Endothelial cell of umbilical vein (primary cell): Measurements from ENCODE around the gene STX1A. TPM values are rescaled to one million over a fixed set of nuclear protein-coding genes. Genes with fewer than 3 reads are reported as not detected.

Source experiments
- BruUV-seq: library from RNA; stranded (reverse); fragments of 400-500 nt; replicated peaks from 2 replicates; lab custom pipeline; 2021; lab: Mats Ljungman, UMichigan
- CTCF ChIA-PET: fragments of 300-600, 350-600 bp; sonication (Branson Sonifier 250); formaldehyde crosslinking; loops from one replicate; lab custom pipeline; 2021; ENCODE audit warnings: antibody characterized with exemption, inconsistent platforms; lab: Charles Lee
- POLR2A ChIA-PET: fragments of 300-600, 350-600 bp; sonication (Branson Sonifier 250); formaldehyde crosslinking; loops from one replicate; lab custom pipeline; 2021; ENCODE audit warnings: antibody characterized with exemption, inconsistent platforms; lab: Charles Lee
- DNase-seq: peaks from one replicate; pipeline ENCODE4 v3.0.0-alpha.2; 2011; ENCODE audit warnings: low read depth, low spot score
- FAIRE-seq: peaks from 2 replicates; lab custom pipeline; 2011; peaks lifted over from hg19 to GRCh38; lab: Jason Lieb, UNC
- H2AFZ ChIP-seq: 2 replicates; pipeline ENCODE4 v1.6.0; 2012; ENCODE audit warnings: low read depth, low read length, control low read depth, inconsistent platforms
- H3K27ac ChIP-seq: 2 replicates; pipeline ENCODE4 v1.5.1; 2011; ENCODE audit warnings: low read depth, mild to moderate bottlenecking, control low read depth, low read length, moderate library complexity; ENCODE audit not compliant: insufficient read depth
- H3K27me3 ChIP-seq, 2 experiments: 2 replicates each; pipeline versions ENCODE4 v1.6.0 to v1.6.1; 2011; ENCODE audit warnings: low read length in 2 of 2, mixed read lengths in 1 of 2; ENCODE audit not compliant: control insufficient read depth in 2 of 2, insufficient read depth in 2 of 2
- H3K36me3 ChIP-seq, 2 experiments: 2 replicates in 1 of 2; 3 replicates in 1 of 2; pipeline ENCODE4 v1.5.1; 2011; ENCODE audit warnings: low read length in 2 of 2, mild to moderate bottlenecking in 1 of 2, moderate library complexity in 1 of 2; ENCODE audit not compliant: control insufficient read depth in 2 of 2, insufficient read depth in 2 of 2; ENCODE audit errors: extremely low read depth in 1 of 2
- H3K4me1 ChIP-seq: 3 replicates; pipeline ENCODE4 v1.5.1; 2011; ENCODE audit warnings: mild to moderate bottlenecking, low read length; ENCODE audit not compliant: control insufficient read depth, insufficient read depth; ENCODE audit errors: extremely low read depth
- H3K4me2 ChIP-seq: 2 replicates; pipeline ENCODE4 v1.6.1; 2011; ENCODE audit warnings: low read length, control low read depth, mixed read lengths; ENCODE audit not compliant: insufficient read depth
- H3K4me3 ChIP-seq, 3 experiments: fragments of 200-600 bp in 1 of 3; sonication (generic), shearing (Covaris generic) in 1 of 3; replicated peaks in 1 of 3; 2 replicates each; pipeline ENCODE4 v1.5.1; 2011 to 2016; ENCODE audit warnings: control low read depth in 3 of 3, low read length in 3 of 3, mild to moderate bottlenecking in 2 of 3, inconsistent platforms in 1 of 3, low read depth in 1 of 3, moderate library complexity in 1 of 3; ENCODE audit not compliant: insufficient read depth in 1 of 3
- H3K79me2 ChIP-seq: 2 replicates; pipeline ENCODE4 v1.6.0; 2012; ENCODE audit warnings: low read length, inconsistent platforms; ENCODE audit not compliant: control insufficient read depth, insufficient read depth
- H3K9ac ChIP-seq: replicated peaks from 2 replicates; pipeline ENCODE3; 2011; ENCODE audit warnings: low read length, control low read depth; ENCODE audit not compliant: insufficient read depth; ENCODE audit errors: extremely low read depth
- H3K9me1 ChIP-seq: replicated peaks from 3 replicates; pipeline ENCODE4 v1.6.0; 2011; ENCODE audit warnings: mild to moderate bottlenecking, low read length; ENCODE audit not compliant: control insufficient read depth, insufficient read depth; ENCODE audit errors: extremely low read depth
- H3K9me3 ChIP-seq: replicated peaks from 2 replicates; pipeline ENCODE4 v1.5.1; 2012; ENCODE audit warnings: low read length, inconsistent platforms; ENCODE audit not compliant: control insufficient read depth, insufficient read depth
- H4K20me1 ChIP-seq: replicated peaks from 2 replicates; pipeline ENCODE3; 2011; ENCODE audit warnings: mild to moderate bottlenecking, low read length; ENCODE audit not compliant: control insufficient read depth, insufficient read depth; ENCODE audit errors: extremely low read depth
- EZH2 ChIP-seq: IDR thresholded peaks from 2 replicates; pipeline ENCODE4 v1.6.1; 2012; ENCODE audit warnings: borderline replicate concordance, low read depth, mild to moderate bottlenecking, moderate library complexity, low read length, inconsistent platforms; ENCODE audit not compliant: severe bottlenecking
- FOS ChIP-seq: IDR thresholded peaks from 2 replicates; pipeline ENCODE4 v1.6.1; 2011; ENCODE audit warnings: mild to moderate bottlenecking, low read length, moderate library complexity, borderline replicate concordance; ENCODE audit not compliant: insufficient read depth
- GATA2 ChIP-seq: IDR thresholded peaks from 2 replicates; pipeline ENCODE4 v1.7.0; 2011; ENCODE audit warnings: low read depth, mild to moderate bottlenecking, moderate library complexity, mixed read lengths, low read length; ENCODE audit not compliant: insufficient read length, insufficient read depth
- JUN ChIP-seq: IDR thresholded peaks from 2 replicates; pipeline ENCODE4 v1.6.1; 2011; ENCODE audit warnings: borderline replicate concordance, low read depth; ENCODE audit not compliant: insufficient read length, insufficient read depth
- MYC ChIP-seq: IDR thresholded peaks from one replicate; pipeline ENCODE4 v1.6.1; 2011; ENCODE audit warnings: mild to moderate bottlenecking, low read depth, low read length
- POLR2A ChIP-seq: IDR thresholded peaks from 2 replicates; pipeline ENCODE4 v1.6.1; 2012; ENCODE audit warnings: low read depth, mild to moderate bottlenecking, control low read depth, low read length
- POLR2AphosphoS5 ChIP-seq: IDR thresholded peaks from 2 replicates; pipeline ENCODE4 v1.6.1; 2012; ENCODE audit warnings: low read depth, mild to moderate bottlenecking, control low read depth, low read length, moderate library complexity; ENCODE audit not compliant: insufficient read depth
- dilution Hi-C: fragments of 300-500 bp; cut with MboI; formaldehyde crosslinking; loops from one replicate; pipeline ENCODE4 v1.15.0; 2019; ENCODE audit warnings: low sequenced_read_pairs; ENCODE audit not compliant: extremely low pct_ligation_motif_present
- intact Hi-C: fragments of 100-400 bp; cut with micrococcal nuclease; formaldehyde crosslinking; loops from one replicate; pipeline ENCODE4 v1.10.0; 2022
- polyA plus RNA-seq, 4 experiments: library from polyadenylated mRNA; depleted of rRNA in 3 of 4; stranded (reverse) in 3 of 4; unstranded in 1 of 4; fragments of >200 nt; gene quantifications; 2 replicates each; pipeline versions ENCODE4 v1.2.1 to v1.2.3, GENCODE V29; 2011 to 2012; ENCODE audit warnings: missing spikeins in 1 of 4
- total RNA-seq: library from RNA; stranded (reverse); gene quantifications from 2 replicates; pipeline ENCODE4 v1.2.3, GENCODE V29; 2021
- TF ChIP-seq, protein P1 (sequence below): IDR thresholded peaks from 2 replicates; pipeline ENCODE4 v1.6.1; 2011; ENCODE audit not compliant: insufficient read depth, insufficient read length
- TF ChIP-seq, protein P2 (sequence below), 2 donors: IDR thresholded peaks; 1 replicate in 1 of 2; 2 replicates in 1 of 2; pipeline ENCODE4 v1.5.1; 2011; ENCODE audit warnings: low read length in 2 of 2, mild to moderate bottlenecking in 2 of 2, moderate library complexity in 2 of 2, control low read depth in 1 of 2, inconsistent platforms in 1 of 2, low read depth in 1 of 2; ENCODE audit not compliant: insufficient read depth in 1 of 2; ENCODE audit errors: extremely low read depth in 1 of 2

Gene STX1A
- total and polyA plus RNA-seq, 2 donors (not counting 3 experiments of a cell fraction or from before 2014, with no cell fraction given): 13.1 to 20.8 TPM

DNA sequence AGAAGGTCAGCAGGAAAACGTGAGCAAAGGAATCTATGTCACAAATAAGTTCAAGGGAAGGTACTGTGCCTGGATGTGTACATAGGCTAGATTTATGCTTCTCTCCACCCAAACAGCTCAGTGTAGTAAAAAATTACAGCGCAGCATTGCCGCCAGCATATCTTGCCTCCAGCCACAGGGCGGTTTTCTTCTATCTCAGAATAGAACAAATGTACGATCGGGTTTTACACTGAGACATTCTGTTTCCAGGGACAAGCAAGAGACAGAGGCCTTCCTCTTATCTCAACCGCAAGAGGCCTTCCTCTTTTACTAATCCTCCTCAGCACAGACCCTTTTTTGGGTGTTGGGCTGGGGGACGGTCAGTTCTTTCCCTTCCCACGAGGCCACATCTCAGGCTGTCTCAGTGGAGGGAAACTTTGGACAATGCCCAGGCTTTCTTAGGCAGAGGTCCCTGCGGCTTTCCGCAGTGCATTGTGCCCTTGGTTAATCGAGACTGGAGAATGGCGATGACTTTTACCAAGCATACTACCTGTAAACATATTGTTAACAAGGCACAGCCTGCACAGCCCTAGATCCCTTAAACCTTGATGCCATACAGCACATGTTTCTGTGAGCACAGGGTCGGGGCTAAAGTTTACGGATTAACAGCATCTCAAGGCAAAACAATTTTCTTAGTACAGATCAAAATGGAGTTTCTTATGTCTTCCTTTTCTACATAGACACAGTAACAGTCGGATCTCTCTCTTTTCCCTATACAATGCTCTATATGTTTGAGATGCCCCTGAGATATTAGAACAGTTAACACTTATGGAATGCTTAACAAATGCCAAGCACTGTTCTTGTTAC lies 30.7 kb upstream of the STX1A start:
- intact Hi-C loops (no loop called here), dilution Hi-C loops (no loop called here)
- no peak for FAIRE-seq
- Histone ChIP-seq H3K79me2 (no peaks in the 10 kb centered on the region), H2AFZ (no peak overlapping the region), H3K4me2 (no peak overlapping the region), H3K36me3 (no peaks in the 10 kb centered on the region), H3K27ac (no peak overlapping the region), H3K9me1 (no peaks in the 10 kb centered on the region), H3K9ac (no peak overlapping the region), H3K4me3 (no peak overlapping the region), H3K9me3 (no peaks in the 10 kb centered on the region), H4K20me1 (no peaks in the 10 kb centered on the region), H3K4me1 (no peaks in the 10 kb centered on the region), H3K27me3 (no peaks in the 10 kb centered on the region)
- DNase-seq: no peak
- POLR2A ChIA-PET: no interaction called here
- TF ChIP-seq POLR2AphosphoS5 (no peak), POLR2A (no peak), FOS (no peak), MYC (no peak), GATA2 (no peak), JUN (no peak), EZH2 (no peak)
- TF ChIP-seq, protein P1, sequence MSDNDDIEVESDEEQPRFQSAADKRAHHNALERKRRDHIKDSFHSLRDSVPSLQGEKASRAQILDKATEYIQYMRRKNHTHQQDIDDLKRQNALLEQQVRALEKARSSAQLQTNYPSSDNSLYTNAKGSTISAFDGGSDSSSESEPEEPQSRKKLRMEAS: no peak
- TF ChIP-seq, protein P2, sequence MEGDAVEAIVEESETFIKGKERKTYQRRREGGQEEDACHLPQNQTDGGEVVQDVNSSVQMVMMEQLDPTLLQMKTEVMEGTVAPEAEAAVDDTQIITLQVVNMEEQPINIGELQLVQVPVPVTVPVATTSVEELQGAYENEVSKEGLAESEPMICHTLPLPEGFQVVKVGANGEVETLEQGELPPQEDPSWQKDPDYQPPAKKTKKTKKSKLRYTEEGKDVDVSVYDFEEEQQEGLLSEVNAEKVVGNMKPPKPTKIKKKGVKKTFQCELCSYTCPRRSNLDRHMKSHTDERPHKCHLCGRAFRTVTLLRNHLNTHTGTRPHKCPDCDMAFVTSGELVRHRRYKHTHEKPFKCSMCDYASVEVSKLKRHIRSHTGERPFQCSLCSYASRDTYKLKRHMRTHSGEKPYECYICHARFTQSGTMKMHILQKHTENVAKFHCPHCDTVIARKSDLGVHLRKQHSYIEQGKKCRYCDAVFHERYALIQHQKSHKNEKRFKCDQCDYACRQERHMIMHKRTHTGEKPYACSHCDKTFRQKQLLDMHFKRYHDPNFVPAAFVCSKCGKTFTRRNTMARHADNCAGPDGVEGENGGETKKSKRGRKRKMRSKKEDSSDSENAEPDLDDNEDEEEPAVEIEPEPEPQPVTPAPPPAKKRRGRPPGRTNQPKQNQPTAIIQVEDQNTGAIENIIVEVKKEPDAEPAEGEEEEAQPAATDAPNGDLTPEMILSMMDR (IDR thresholded peaks at IDR 0.05; ENCODE audit: extremely low read depth in 1 of 2, insufficient read depth in 1 of 2, low read depth in 1 of 2, low read length in 2 of 2): no peak
- CTCF ChIA-PET: no interaction called here
- no TSS peak for BruUV-seq
